Measurements from ENCODE around the gene KRT80.
A peak's percentile ranks its signal among the peaks of the same experiment; 100 is the strongest.

KRT80 gene

GRCh38 chr12:52148464-52149181 is 43.2 kb downstream of the KRT80 start:
- TF ChIP-seq POLR2A (IDR thresholded peaks at IDR 0.05; ENCODE audit: low read length) = no peak
- no peak for TF ChIP-seq GATA1 (IDR thresholded peaks at IDR 0.05; ENCODE audit: low read depth, low read length)
- peak; percentile 39 to 42 for DNase-seq

GRCh38 chr12:52147964-52148463 is 43.8 kb downstream of the KRT80 start:
- TF ChIP-seq GATA1 (IDR thresholded peaks at IDR 0.05; ENCODE audit: low read depth, low read length) = no peak
- no peak for DNase-seq

GRCh38 chr12:52147367-52147963 is 44.3 kb downstream of the KRT80 start:
- DNase-seq = peak; percentile 85 to 90
- TF ChIP-seq GATA1 (IDR thresholded peaks at IDR 0.05; ENCODE audit: low read depth, low read length) (no peak), POLR2A (IDR thresholded peaks at IDR 0.05; ENCODE audit: low read length) (peak; percentile 58)

GRCh38 chr12:52146822-52147366 is 44.9 kb downstream of the KRT80 start:
- DNase-seq = no peak
- no peak for TF ChIP-seq GATA1 (IDR thresholded peaks at IDR 0.05; ENCODE audit: low read depth, low read length)
- no peak for TF ChIP-seq POLR2A (IDR thresholded peaks at IDR 0.05; ENCODE audit: low read length)

GRCh38 chr12:52146089-52146821 is 45.6 kb downstream of the KRT80 start:
- no peak for TF ChIP-seq GATA1 (IDR thresholded peaks at IDR 0.05; ENCODE audit: low read depth, low read length)
- TF ChIP-seq POLR2A (IDR thresholded peaks at IDR 0.05; ENCODE audit: low read length) = no peak
- DNase-seq = no peak

GRCh38 chr12:52145228-52146088 is 46.4 kb downstream of the KRT80 start:
- TF ChIP-seq GATA1 (IDR thresholded peaks at IDR 0.05; ENCODE audit: low read depth, low read length) = no peak
- TF ChIP-seq POLR2A (IDR thresholded peaks at IDR 0.05; ENCODE audit: low read length) = no peak

GRCh38 chr12:52144512-52145227 is 47.1 kb downstream of the KRT80 start:
- no peak for DNase-seq

More at GRCh38 chr12:52145228-52146088, 46.4 kb downstream of the KRT80 start:
- DNase-seq = no peak

GRCh38 chr12:52142431-52142830 is 49.4 kb downstream of the KRT80 start:
- TF ChIP-seq POLR2A (IDR thresholded peaks at IDR 0.05; ENCODE audit: low read length) = no peak
- TF ChIP-seq GATA1 (IDR thresholded peaks at IDR 0.05; ENCODE audit: low read depth, low read length) = no peak
- DNase-seq = no peak

More at GRCh38 chr12:52144512-52145227, 47.1 kb downstream of the KRT80 start:
- TF ChIP-seq POLR2A (IDR thresholded peaks at IDR 0.05; ENCODE audit: low read length) (no peak), GATA1 (IDR thresholded peaks at IDR 0.05; ENCODE audit: low read depth, low read length) (no peak)

- TF ChIP-seq GATA1 (IDR thresholded peaks at IDR 0.05; ENCODE audit: low read depth, low read length) = no peak
- no peak for TF ChIP-seq POLR2A (IDR thresholded peaks at IDR 0.05; ENCODE audit: low read length)
- DNase-seq = no peak
Measured at GRCh38 chr12:52141875-52142274, 49.9 kb downstream of the KRT80 start.

- DNase-seq = no peak
- TF ChIP-seq GATA1 (IDR thresholded peaks at IDR 0.05; ENCODE audit: low read depth, low read length) = no peak
- no peak for TF ChIP-seq POLR2A (IDR thresholded peaks at IDR 0.05; ENCODE audit: low read length)
Measured at GRCh38 chr12:52141306-52141705, 50.5 kb downstream of the KRT80 start.

GRCh38 chr12:52139579-52140062 is 52.2 kb downstream of the KRT80 start:
- DNase-seq = peak in 1 of 2 experiments; percentile 31
- TF ChIP-seq POLR2A (IDR thresholded peaks at IDR 0.05; ENCODE audit: low read length) (no peak), GATA1 (IDR thresholded peaks at IDR 0.05; ENCODE audit: low read depth, low read length) (no peak)

- TF ChIP-seq GATA1 (IDR thresholded peaks at IDR 0.05; ENCODE audit: low read depth, low read length) (no peak), POLR2A (IDR thresholded peaks at IDR 0.05; ENCODE audit: low read length) (no peak)
- no peak for DNase-seq
Measured at GRCh38 chr12:52139147-52139546, 52.7 kb downstream of the KRT80 start.

All from erythroblast (primary cell).